GM19239 (cell line): ENCODE measurements around the gene SH3YL1.

ENCODE experiments used
- DNase-seq: peaks from one replicate; pipeline ENCODE4 v3.0.0; 2011; ENCODE audit warnings: low spot score; ENCODE audit not compliant: insufficient read length
- FAIRE-seq: peaks from 2 replicates; lab custom pipeline; 2011; peaks lifted over from hg19 to GRCh38; lab: Jason Lieb, UNC

Gene SH3YL1, protein sequence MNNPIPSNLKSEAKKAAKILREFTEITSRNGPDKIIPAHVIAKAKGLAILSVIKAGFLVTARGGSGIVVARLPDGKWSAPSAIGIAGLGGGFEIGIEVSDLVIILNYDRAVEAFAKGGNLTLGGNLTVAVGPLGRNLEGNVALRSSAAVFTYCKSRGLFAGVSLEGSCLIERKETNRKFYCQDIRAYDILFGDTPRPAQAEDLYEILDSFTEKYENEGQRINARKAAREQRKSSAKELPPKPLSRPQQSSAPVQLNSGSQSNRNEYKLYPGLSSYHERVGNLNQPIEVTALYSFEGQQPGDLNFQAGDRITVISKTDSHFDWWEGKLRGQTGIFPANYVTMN

DNA sequence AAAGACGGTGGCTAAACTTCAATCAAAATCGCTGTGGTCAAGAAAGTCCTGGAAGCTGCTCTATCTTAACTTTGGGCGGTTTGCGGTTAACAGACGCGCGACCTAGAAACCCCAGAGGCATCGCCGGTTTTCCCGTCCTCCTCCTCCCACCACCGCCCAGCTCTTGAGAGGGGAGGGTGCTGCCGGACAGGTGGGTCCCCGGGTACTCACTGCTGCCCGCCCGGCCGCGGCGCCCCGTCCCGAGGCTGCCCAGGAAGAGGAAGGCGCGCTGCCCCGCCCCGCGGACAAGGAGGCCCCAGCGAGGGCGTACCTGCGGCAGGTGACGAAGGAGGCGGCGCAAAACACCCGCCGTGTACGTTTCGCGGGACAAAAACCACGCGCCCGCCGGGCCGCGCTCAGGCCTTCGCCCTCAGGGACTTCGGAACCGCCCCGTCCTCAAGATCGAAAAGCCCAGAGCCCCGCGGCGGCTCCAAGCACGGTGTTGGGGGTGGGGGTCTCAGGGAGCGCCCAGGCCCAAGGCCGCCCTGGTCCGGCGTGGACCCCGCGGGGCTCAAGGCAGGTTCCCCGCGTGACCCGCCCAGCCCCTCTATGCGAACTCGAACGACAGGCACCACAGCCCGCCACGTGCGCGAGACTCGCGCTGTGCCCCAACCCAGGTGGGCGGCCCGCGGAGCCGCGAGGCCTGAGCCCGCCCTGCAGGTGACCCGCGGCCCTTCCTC, at the start of gene SH3YL1:
Gene SH3YL1 (minus strand): TSS at position 259 of the 719 bp plus-strand sequence. CDS start 48 bp downstream, at position 211.
- FAIRE-seq: no peak
- peak; percentile 35 for DNase-seq

DNA sequence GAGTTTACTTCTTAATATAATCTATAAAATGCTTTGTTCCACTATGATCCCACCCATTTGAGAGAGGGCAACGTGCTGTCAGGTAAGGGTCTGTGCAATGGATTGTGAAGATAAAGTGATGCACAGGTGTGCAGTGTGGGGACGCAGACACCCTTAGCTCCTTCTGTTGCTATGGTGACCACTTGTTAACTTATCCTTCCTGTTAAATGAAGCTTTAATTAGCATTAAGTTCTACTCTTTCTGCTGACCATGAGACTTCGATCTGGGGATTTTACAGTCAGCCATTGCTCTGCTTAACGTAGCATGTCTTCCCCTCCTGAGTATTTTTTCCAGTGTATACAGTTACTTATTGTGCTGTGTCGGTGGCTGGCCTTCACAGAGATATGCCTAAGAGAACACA, 47.2 kb upstream of the SH3YL1 start:
- FAIRE-seq (no peak), DNase-seq (no peak)

DNA sequence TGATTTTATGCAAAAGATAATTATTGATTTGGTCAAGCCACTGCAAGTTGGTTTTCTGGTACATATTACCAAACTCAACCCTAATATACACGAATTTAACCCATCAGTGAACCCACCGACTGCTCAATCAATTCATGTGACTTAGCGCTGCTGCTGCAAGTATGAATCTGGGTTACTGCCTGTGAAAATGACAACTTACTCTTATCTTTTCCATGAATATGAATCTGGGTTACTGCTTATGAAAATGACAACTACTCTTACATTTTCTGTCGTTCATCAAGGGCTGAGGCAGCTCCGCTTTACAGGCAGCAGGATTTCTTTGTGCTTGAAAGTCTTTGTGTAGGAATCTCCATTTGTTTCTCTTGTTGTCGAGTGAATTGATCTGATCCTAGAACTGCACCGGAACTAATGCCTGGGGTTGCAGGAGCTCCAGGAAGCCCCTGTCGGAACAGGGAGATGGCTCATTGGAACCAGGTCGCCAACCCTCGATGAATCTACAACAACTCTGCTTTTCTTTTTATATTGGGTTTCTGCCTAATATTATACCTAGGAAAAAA, 46.2 kb upstream of the SH3YL1 start:
- DNase-seq (no peak), FAIRE-seq (no peak)

DNA sequence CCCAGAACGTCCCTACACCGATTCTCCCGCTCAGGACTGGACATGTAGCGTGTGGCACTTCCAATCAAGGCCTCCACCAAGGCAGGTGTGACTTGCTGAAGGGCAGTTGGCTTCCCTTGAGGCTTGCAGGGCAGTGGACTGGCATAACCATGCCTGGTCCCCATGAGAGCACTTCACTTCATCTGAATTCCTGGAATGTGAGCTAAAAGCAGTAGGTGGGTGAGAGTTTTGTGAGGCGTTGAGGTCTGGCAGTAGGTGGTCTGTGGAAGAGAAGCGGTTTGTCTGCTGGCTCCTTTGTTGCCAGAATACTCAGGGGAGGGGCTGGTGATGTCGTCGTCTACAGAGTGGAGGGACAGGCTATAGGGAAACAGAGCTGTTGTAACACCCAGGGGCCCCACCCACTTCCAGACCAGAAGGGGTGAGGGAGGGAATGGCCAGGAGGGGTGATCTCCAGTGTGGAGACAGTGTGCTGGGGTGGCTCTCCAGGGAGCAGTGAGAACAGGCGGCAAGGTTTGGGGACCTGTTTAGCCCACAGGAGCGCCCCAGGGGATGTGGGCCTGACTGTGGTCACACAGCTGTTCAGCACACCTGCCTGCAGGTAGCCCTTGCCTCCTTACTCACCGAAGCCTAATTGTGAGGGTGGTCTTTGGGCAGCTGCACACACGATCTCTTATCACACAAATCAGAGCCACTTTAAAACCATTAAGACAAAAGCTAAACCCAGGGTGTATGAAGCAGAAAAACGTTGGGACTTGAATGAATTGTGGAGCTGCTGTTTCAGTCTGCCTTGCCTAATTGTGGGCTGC, 45.5 kb upstream of the SH3YL1 start:
- DNase-seq (no peak), FAIRE-seq (no peak)

DNA sequence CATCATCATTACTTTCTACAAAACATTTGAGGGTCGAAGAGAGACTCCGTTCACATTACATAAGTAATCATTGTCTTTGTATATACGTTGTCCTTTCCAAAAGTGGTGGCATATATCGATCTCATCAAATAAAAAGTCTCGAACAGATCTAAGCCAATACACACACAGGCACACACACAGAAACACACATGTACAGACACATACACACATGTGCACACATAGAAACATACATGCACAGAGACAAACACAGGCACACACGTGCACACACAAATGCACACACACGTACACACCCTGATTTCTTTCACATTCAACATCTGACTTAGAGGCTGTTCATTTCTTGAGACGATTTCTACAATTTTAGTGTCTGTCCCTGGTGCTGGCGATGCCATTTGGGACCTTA, 41.5 kb upstream of the SH3YL1 start:
- DNase-seq: no peak
- no peak for FAIRE-seq

DNA sequence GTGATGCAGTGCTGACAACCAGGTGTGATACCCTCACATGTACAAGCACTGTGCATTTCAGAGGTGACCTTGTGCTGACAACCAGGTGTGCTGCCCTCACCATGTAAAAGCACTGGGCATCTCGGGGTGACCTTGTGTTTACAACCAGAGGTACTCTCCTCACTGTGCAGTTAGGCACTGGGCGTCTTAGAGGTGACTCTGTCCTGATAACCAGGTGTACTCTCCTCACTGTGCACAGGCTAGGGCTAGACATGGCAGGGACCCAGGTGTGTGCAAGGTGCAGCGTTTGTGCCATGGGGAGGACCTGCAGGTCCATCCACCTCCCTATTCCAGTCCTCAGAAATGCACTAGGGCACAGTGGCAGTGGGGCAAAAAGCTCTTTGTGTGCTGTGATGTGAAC, 32.5 kb upstream of the SH3YL1 start:
- FAIRE-seq (no peak), DNase-seq (no peak)

DNA sequence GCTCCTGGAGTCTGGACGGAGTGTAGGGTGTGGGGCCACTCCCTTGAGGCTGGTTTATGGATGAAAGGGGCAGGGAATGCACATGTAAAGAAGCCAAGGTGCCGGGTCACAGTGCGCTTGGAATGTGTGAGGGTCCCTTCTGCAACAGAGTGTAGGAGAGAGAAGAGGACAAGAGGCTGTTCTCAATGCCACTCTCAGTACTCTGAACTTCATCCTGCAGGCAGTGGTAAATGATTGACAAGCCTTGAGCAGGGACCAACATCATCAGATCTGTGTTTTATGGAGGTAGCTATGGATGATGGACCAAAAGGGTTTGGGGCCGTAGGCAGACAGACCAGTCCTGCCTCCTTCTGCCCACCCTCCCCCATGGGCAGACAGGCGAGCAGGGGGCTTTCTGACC, 31.3 kb upstream of the SH3YL1 start:
- no peak for DNase-seq
- FAIRE-seq: no peak

DNA sequence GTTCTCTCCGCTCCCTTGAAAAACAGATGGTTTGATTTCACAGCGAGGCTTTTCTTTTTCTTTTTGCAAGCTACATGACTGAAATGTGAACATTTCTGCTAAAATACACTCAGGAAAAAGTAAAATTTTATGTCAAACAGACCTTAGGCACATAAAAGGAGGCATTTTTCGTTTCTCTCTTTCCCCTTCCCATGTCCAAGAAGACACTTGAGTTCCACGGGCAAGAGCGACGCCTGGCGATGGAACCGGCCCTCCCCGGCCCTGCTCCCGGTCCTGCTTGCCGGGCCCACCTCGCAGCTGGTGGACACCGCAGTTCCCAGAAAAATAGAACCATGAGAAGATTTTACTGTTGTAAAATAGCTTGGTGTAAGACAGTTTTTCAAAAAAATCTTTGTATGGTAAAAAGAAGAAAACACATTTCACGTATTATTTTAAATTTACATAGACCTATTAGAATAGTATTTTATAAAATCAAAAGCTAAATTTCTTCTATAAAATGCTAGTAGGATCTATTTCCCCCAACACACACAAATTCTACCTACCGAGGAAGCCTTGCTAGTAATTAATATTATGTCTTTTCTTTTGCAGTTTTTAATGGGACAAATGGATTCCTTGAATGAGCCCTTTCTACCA, 26.4 kb upstream of the SH3YL1 start:
- peak; percentile 22 for DNase-seq
- FAIRE-seq: no peak

DNA sequence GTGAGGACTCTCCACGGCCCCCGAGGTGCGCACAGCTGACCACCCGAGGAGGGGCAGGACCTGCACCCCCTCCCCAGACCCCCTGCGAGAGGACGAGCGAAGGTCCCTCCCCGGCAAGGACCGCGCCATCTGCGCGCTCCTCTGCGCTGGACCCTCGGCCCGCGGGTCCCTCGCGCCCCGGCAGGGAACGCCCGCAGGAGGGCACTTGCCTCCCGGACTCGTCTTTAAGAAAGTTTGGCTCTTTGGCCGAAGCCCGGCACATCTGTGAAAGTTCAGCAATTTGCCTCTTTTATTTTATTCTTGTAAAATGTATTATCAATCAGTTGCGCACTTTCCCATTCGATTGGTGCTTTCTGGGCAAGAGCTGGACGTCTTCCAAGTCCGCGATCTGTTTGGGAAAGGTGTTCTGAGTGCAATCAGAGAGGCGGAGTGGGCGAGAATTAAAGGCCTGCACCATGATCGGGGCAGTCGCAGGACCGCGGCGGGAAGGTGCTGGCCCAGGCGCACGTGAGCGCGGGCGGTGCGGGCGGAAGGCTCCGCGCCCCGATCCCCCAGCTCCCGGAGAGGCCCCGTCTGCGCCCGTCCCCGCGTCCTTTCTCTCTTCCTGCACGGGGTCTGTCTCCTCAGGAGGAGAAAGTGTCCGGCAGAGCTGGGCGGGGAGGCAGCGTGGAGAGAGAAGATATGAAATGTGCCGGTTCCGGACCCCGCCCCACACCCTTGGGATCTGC, 25.7 kb upstream of the SH3YL1 start:
- FAIRE-seq (no peak), DNase-seq (no peak)

DNA sequence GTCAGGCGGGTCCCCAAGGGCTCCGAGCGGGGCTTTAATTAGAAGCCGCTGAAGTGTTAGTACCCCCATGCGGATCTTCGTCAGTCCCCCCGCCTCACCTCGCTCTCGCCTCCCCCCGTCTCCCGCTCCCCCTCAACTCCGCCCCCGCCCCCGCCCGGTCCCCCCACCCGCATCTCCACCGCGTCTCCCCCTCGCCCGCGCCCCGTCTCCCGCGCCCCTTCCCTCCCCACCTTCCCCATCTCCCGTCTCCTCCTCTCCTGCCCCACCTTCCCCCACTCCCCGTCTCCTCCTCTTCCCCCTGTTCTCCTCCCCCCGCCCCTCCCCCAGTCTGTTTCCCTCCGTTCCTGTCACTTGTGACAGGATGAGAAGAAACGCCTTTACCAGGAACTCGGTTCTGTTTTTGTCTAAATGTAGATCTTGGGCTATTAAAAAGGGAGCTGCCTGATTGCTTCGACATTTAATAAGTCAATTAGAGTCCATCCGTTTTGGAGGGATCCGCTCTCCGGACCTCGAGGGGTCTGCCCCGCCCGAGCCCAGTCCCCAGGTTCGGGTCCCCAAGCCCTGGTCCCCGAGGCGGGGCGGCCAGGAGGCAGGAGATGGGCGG, 25.0 kb upstream of the SH3YL1 start:
- DNase-seq (no peak), FAIRE-seq (no peak)

DNA sequence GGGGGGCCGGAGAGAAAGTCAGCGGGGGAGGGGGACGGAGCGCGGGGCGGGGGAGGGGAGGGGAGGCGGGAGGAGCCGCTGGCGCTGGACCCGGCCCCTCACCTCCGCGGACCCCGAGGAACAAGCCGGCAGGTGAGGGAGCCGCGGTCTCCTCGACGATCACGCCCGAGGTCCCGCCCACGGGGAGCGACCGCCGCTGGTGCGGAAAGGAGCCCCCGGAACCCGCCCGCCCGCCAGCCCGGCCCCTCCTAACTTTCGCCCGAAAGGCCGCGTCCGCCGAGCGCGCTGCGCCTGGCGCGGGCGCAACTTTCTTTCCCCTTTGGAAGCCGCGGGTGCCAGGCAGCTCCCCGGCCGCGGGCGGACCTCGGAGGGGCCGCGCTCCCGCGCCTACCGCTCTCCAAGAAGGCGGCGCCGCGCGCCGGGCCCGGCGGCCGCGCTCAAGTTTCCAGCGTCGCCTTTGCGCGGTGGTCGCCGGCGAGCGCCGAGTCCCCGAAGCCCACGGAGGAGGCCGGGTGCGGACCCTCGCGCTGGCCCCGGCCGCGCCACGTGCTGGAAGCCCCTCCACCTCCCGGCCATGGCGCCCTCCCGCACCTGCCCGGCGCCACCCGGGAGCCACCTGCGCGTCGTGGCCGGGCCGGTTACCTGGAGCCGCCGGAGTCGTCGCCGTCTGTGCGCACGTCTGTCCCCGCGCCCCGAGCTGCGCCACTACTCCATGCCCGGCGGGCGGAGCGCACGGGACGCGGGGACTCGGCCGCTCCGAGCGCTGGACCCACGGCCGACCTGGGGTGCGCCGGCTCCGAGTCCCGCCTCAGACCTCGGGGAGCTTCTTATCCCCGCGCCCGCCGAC, 24.3 kb upstream of the SH3YL1 start, which contains the start of gene ALKAL2:
Gene ALKAL2 (minus strand): TSS at position 181 of the 847 bp plus-strand sequence. CDS start 256 bp downstream, outside the sequence.
- FAIRE-seq (no peak), DNase-seq (no peak)

DNA sequence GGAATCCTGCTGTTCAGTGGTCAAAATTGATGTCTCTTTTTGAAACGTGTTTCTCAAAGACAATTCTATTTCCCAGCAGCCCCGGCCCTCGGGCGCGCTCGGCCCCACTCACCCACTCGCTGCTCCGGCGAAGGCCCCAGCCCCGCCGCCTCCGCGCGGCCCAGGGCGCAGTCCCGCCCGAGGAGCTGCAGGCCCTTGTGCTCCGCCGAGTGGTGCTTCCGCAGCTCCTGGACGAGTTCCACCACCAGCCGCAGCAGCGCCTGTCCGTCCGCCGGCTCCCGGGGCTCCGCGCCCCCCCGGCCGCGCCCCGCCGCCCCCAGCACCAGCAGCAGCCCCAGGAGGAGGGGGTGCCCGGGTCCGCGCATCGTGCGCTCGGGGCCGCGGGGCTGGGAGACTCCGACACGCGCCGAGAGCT, 23.6 kb upstream of the SH3YL1 start:
- FAIRE-seq (no peak), DNase-seq (peak; percentile 26)

DNA sequence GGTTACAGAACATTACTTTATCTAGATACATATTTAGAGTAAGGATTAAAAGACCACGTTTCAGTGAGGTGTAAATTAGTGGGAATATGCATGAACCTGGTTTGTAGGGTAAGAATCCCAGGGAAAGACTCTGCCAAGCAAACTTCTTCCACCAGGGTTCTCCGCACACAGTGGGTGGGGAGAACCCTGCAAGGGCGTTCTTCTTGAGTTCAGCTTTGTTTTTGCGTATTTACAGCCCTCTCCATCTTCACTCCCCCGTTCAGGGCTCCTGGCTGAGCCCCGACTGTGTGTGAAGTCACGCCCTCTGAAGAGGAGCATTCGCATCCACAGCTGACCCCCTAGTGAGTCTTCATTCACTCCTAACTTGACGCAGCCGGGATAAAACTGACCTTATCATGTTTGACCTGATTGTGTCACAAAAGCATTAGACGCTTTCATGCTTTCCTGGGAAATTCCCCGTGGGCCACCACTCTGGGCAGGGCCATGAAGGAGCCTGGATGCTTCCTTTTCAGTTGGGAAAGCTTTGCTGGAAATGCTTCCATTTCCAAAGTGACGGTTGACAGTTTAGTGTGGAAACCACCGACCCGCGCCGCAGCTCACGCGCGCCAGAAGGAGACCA, 23.1 kb upstream of the SH3YL1 start:
- FAIRE-seq (no peak), DNase-seq (no peak)

DNA sequence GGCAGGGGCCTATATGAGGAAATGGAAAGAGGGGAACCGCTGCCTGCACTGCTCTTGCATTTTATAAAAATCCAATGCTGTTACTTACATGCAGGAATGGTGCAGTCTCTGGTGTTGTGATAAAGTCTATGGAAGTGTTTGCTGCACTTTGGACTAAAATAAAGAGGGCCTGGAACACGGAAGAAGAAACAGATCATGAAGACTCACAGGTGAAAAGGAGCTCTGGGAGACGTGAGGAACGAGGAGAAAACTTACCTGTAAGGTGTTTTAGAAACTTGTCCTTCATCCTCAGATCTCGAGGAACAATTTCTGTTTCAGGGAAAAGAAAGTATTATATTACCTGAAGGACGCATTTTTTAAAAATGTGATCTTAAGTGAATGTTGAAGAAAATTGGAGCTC, 22.2 kb upstream of the SH3YL1 start:
- no peak for FAIRE-seq
- DNase-seq: no peak

DNA sequence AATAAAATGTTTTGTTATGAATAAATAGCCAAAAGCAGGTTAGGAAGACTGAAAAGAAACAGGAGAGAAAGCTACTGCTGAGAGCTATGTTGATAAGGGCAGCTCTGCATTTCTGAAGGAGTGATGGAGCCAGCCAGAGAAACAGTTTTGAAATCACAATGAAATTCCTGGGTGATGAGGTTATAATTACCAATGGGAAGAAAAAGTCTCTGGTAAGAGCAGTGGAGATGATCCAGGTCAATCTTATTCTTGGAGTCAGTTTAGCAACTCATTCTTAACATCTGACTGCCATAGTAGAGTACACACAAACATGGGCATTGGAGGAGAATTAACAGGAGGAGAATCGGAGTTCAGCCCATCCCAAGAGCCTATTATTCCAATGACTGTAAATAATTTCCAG, 21.7 kb upstream of the SH3YL1 start:
- FAIRE-seq (no peak), DNase-seq (no peak)

DNA sequence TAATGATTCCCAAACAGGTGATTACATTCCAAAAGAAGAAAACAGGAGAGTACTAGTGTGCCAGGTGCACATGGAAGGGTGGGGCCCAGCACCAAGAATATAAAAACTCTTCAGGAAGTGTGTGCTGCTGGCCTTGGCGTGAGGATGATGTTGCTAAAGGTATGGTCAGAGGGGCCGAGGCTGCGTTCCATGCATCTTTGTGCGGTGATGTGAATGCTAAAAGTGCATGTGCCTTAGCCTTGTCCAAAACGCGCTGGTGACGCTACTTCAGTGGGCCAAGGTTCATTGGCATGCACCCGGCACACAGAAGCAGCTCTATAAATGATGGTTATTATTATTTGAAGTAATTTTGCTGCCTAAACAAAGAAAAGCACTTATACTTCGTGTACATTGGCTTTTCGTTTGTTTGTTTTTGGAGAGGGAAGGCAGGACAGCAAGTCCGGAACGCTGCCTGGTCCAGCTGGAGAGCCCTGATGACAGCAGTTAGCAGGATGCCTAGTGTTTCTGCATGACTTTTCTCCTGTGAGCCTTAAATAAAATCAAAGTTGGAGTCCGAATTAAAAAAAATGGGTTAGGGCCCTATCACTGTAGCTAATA, 21.2 kb upstream of the SH3YL1 start:
- FAIRE-seq (no peak), DNase-seq (no peak)
